GM19099 (cell line): ENCODE data around the gene SMAD1.

ENCODE experiments used
- POLR2A ChIP-seq: IDR thresholded peaks from 3 replicates; pipeline ENCODE4 v1.6.1; 2011; ENCODE audit warnings: low read depth; ENCODE audit not compliant: insufficient read length; ENCODE audit errors: extremely low read depth

Gene SMAD1

GRCh38 chr4:145482209-145483037, 770 bp downstream of the SMAD1 start:
- no peak for TF ChIP-seq POLR2A

GRCh38 chr4:145483514-145483913, 1.9 kb downstream of the SMAD1 start:
- TF ChIP-seq POLR2A = no peak

- no peak for TF ChIP-seq POLR2A
These were observed 2.7 kb downstream of the SMAD1 start for GRCh38 chr4:145484225-145484846.

- TF ChIP-seq POLR2A = no peak
These were observed 3.5 kb downstream of the SMAD1 start for GRCh38 chr4:145485120-145485519.

GRCh38 chr4:145486603-145487002, 5.0 kb downstream of the SMAD1 start:
- no peak for TF ChIP-seq POLR2A

- no peak for TF ChIP-seq POLR2A
These were observed 6.0 kb downstream of the SMAD1 start for GRCh38 chr4:145487631-145488030.

GRCh38 chr4:145488310-145488709, 6.7 kb downstream of the SMAD1 start:
- no peak for TF ChIP-seq POLR2A

GRCh38 chr4:145489556-145489955, 7.9 kb downstream of the SMAD1 start:
- no peak for TF ChIP-seq POLR2A

- TF ChIP-seq POLR2A = no peak
These were observed 8.7 kb downstream of the SMAD1 start for GRCh38 chr4:145490361-145490760.

GRCh38 chr4:145490796-145491195, 9.1 kb downstream of the SMAD1 start:
- TF ChIP-seq POLR2A = no peak

GRCh38 chr4:145492376-145492775, 10.7 kb downstream of the SMAD1 start:
- no peak for TF ChIP-seq POLR2A

GRCh38 chr4:145493166-145493565, 11.5 kb downstream of the SMAD1 start:
- TF ChIP-seq POLR2A = no peak

GRCh38 chr4:145494666-145495270, 13.1 kb downstream of the SMAD1 start:
- TF ChIP-seq POLR2A = no peak

- no peak for TF ChIP-seq POLR2A
These were observed 14.6 kb downstream of the SMAD1 start for GRCh38 chr4:145496292-145496691.

GRCh38 chr4:145497199-145498149, 15.8 kb downstream of the SMAD1 start:
- TF ChIP-seq POLR2A = no peak

GRCh38 chr4:145498430-145498829, 16.8 kb downstream of the SMAD1 start:
- no peak for TF ChIP-seq POLR2A
